OCI-LY7 (cell line): Measurements from ENCODE around the gene UBAP2. TPM values are rescaled to one million over a fixed set of nuclear protein-coding genes. Genes with fewer than 3 reads are reported as not detected.
A peak's percentile ranks its signal among the peaks of the same experiment; 100 is the strongest.
"Not testable (repeated sequence)": the region's sequence is repeated elsewhere in the genome, so short reads cannot be mapped to it uniquely, and the experiment has no call there.

Experiments used
- BruUV-seq: library from RNA; stranded (reverse); fragments of 400-500 nt; replicated peaks from 2 replicates; lab custom pipeline; 2021; lab: Mats Ljungman, UMichigan
- CTCF ChIA-PET: fragments of 300-600 bp; sonication (Branson Sonifier 250); formaldehyde crosslinking; loops from one replicate; lab custom pipeline; 2022; ENCODE audit warnings: antibody characterized with exemption; ENCODE audit not compliant: unreplicated experiment; lab: Charles Lee
- POLR2A ChIA-PET: fragments of 300-600 bp; sonication (Branson Sonifier 250); formaldehyde crosslinking; loops from one replicate; lab custom pipeline; 2022; ENCODE audit warnings: antibody characterized with exemption; lab: Charles Lee
- DNase-seq: peaks from one replicate; pipeline ENCODE4 v3.0.0-alpha.2; 2015; ENCODE audit warnings: low spot score
- H2AFZ ChIP-seq: fragments of 200-600 bp; sonication (generic), shearing (Covaris generic); 2 replicates; pipeline ENCODE4 v1.6.1; 2014; ENCODE audit warnings: mild to moderate bottlenecking, antibody characterized with exemption, low read length, moderate library complexity
- H3K27ac ChIP-seq: fragments of 200-600 bp; sonication (generic); 2 replicates; pipeline ENCODE4 v1.5.1; 2014; ENCODE audit warnings: mixed run types, low read depth, mild to moderate bottlenecking, moderate library complexity, low read length, inconsistent platforms; ENCODE audit not compliant: poor library complexity, severe bottlenecking
- H3K36me3 ChIP-seq: fragments of 200-600 bp; sonication (generic); 2 replicates; pipeline ENCODE4 v1.6.1; 2014; ENCODE audit warnings: mild to moderate bottlenecking, antibody characterized with exemption, low read length, moderate library complexity, mixed read lengths; ENCODE audit not compliant: insufficient read depth
- H3K4me1 ChIP-seq: fragments of 200-600 bp; sonication (generic); 2 replicates; pipeline ENCODE4 v1.5.1; 2014; ENCODE audit warnings: mild to moderate bottlenecking, low read length; ENCODE audit not compliant: insufficient read depth, poor library complexity, severe bottlenecking
- H3K4me2 ChIP-seq: fragments of 200-600 bp; sonication (generic); 2 replicates; pipeline ENCODE4 v1.6.1; 2014; ENCODE audit warnings: mild to moderate bottlenecking, low read length
- H3K4me3 ChIP-seq: fragments of 200-600 bp; sonication (generic); 2 replicates; pipeline ENCODE4 v1.5.1; 2014; ENCODE audit warnings: mild to moderate bottlenecking, low read depth, low read length; ENCODE audit not compliant: poor library complexity, severe bottlenecking
- H3K79me2 ChIP-seq: fragments of 200-600 bp; sonication (generic); 2 replicates; pipeline ENCODE4 v1.6.1; 2016; ENCODE audit warnings: low read depth, mild to moderate bottlenecking, low read length, moderate library complexity, mixed read lengths; ENCODE audit not compliant: insufficient read depth
- H3K9me2 ChIP-seq: fragments of 200-600 bp; sonication (generic); 2 replicates; pipeline ENCODE4 v1.6.1; 2016; ENCODE audit warnings: mild to moderate bottlenecking, low read length, mixed read lengths; ENCODE audit not compliant: insufficient read depth
- H3K9me3 ChIP-seq: fragments of 200-600 bp; sonication (generic); 2 replicates; pipeline ENCODE4 v1.6.1; 2014; ENCODE audit warnings: mild to moderate bottlenecking, mixed run types, low read length, mixed read lengths
- H4K20me1 ChIP-seq: fragments of 200-600 bp; sonication (generic); 2 replicates; pipeline ENCODE4 v1.6.1; 2014; ENCODE audit warnings: mild to moderate bottlenecking, antibody characterized with exemption, low read length, moderate library complexity, mixed read lengths; ENCODE audit not compliant: insufficient read depth
- EZH2phosphoT487 ChIP-seq: fragments of 200-600 bp; sonication (generic); IDR thresholded peaks from 2 replicates; pipeline ENCODE4 v1.6.1; 2018; ENCODE audit warnings: low read depth, borderline replicate concordance, mild to moderate bottlenecking, mixed run types, antibody characterized with exemption, low read length, moderate library complexity, mixed read lengths
- intact Hi-C: fragments of 100-400 bp; cut with micrococcal nuclease; formaldehyde crosslinking; loops from one replicate; pipeline ENCODE4 v1.10.0; 2022; ENCODE audit not compliant: unreplicated experiment
- total RNA-seq, 2 experiments: library from RNA; depleted of rRNA in 1 of 2; stranded (reverse); fragments of >200 nt in 1 of 2; shearing (Covaris generic) in 1 of 2; gene quantifications; 2 replicates each; pipeline ENCODE4 v1.2.3, GENCODE V29; 2014 to 2022
- TF ChIP-seq, protein P1 (sequence below): fragments of 200-600 bp; sonication (generic); conservative IDR thresholded peaks from 2 replicates; pipeline ENCODE4 v1.5.1; 2014; ENCODE audit warnings: mild to moderate bottlenecking, antibody characterized with exemption, low read length, moderate library complexity, mixed read lengths

Gene UBAP2
- total RNA-seq, 2 experiments from 2014 or later, result 28.5 to 63.9 TPM

DNA sequence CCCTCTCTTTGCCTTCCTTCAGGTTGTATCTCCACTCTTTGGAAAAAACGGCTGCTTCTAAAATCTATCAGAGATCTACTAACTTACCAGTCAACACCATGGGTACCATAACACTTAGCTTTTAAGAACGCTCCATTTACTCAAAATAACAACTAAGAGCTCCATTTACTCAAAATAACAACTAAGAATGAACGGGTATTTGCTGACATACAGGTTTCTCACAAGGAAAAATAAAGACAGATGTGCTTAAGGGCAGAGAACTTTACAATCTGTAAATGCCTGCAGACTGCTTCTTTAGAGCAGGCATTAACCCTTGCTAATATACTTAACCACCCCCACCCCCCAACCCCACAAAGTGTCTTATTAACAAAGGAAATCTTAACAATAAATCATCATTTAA, 2.8 kb downstream of the UBAP2 start:
- peaks cover 43% of the 10 kb centered on the region for H3K36me3 ChIP-seq
- H3K4me2 ChIP-seq, result peak overlapping the region; percentile 92
- CTCF ChIA-PET, result no interaction called here
- POLR2A ChIA-PET, result interaction anchor here (0.6 to 1.0 kb wide), 3 partner anchors 14 to 218 kb away, joined by 3 to 5 read pairs (median 4); no protein-coding TSS in a partner anchor
- peaks cover 28% of the 10 kb centered on the region for H3K4me1 ChIP-seq
- H3K4me3 ChIP-seq, result peak overlapping the region; percentile 99
- peaks cover 77% of the 10 kb centered on the region for H3K79me2 ChIP-seq
- H3K27ac ChIP-seq, result no peak overlapping the region
- TF ChIP-seq, protein P1, sequence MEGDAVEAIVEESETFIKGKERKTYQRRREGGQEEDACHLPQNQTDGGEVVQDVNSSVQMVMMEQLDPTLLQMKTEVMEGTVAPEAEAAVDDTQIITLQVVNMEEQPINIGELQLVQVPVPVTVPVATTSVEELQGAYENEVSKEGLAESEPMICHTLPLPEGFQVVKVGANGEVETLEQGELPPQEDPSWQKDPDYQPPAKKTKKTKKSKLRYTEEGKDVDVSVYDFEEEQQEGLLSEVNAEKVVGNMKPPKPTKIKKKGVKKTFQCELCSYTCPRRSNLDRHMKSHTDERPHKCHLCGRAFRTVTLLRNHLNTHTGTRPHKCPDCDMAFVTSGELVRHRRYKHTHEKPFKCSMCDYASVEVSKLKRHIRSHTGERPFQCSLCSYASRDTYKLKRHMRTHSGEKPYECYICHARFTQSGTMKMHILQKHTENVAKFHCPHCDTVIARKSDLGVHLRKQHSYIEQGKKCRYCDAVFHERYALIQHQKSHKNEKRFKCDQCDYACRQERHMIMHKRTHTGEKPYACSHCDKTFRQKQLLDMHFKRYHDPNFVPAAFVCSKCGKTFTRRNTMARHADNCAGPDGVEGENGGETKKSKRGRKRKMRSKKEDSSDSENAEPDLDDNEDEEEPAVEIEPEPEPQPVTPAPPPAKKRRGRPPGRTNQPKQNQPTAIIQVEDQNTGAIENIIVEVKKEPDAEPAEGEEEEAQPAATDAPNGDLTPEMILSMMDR, result no peak
- no peak for TF ChIP-seq EZH2phosphoT487
- intact Hi-C loops, result loop anchor here (10.0 kb wide), 1 partner anchor 751 kb away; the partner anchor contains the start of gene NFX1
- BruUV-seq, result no TSS peak
- DNase-seq, result no peak
- H3K9me3 ChIP-seq, result peaks cover under 1% of the 10 kb centered on the region; the same call in 1 of the 2 replicates
- no peak overlapping the region for H2AFZ ChIP-seq
- H3K9me2 ChIP-seq, result no peaks in the 10 kb centered on the region
- H4K20me1 ChIP-seq, result peaks cover 29% of the 10 kb centered on the region

DNA sequence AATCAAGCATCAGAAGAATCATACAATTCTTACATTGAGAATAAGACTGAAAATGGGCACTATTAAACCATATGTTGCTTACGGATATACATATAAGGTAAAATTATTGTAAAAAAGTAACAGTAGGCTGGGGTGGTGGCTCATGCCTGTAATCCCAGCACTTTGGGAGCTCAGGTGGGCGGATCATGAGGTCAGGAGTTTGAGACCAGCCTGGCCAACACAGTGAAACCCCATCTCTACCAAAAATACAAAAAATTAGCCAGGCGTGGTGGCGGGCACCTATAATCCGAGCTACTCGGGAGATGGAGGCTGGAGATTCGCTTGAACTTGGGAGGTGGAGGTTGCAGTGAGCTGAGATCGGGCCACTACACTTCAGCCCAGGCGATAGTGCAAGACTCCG, 6.6 kb downstream of the UBAP2 start:
- H3K9me3 ChIP-seq, H2AFZ ChIP-seq, BruUV-seq, H3K4me3 ChIP-seq, DNase-seq, H3K27ac ChIP-seq, CTCF ChIA-PET, H3K4me2 ChIP-seq, H3K9me2 ChIP-seq: not testable (repeated sequence)
- peaks cover 18% of the 10 kb centered on the region for H4K20me1 ChIP-seq
- intact Hi-C loops, result loop anchor here (10.0 kb wide), 1 partner anchor 747 kb away; the partner anchor contains the start of gene NFX1
- H3K36me3 ChIP-seq, result peaks cover 75% of the 10 kb centered on the region
- POLR2A ChIA-PET, result interaction anchor here (0.6 to 1.0 kb wide), 6 partner anchors 16 to 1644 kb away, joined by 3 to 5 read pairs (median 3); no protein-coding TSS in a partner anchor
- peaks cover 89% of the 10 kb centered on the region for H3K79me2 ChIP-seq
- peaks cover 13% of the 10 kb centered on the region for H3K4me1 ChIP-seq

DNA sequence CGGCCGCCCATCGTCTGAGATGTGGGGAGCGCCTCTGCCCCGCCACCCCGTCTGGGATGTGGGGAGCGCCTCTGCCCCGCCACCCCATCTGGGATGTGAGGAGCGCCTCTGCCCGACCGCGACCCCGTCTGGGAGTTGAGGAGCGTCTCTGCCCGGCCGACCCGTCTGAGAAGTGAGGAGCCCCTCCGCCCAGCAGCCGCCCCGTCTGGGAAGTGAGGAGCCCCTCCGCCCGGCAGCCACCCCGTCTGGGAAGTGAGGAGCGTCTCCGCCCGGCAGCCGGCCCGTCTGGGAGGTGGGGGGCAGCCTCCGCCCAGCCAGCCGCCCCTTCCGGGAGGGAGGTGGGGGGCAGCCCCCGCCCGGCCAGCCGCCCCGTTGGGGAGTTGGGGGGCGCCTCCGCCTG, 9.8 kb downstream of the UBAP2 start:
- POLR2A ChIA-PET, result not testable (repeated sequence)

More for the DNA sequence above, 9.8 kb downstream of the UBAP2 start:
- H3K9me3 ChIP-seq, BruUV-seq, CTCF ChIA-PET, H3K4me1 ChIP-seq, DNase-seq, H3K27ac ChIP-seq, intact Hi-C loops, H3K9me2 ChIP-seq, H3K4me2 ChIP-seq, H2AFZ ChIP-seq, H3K4me3 ChIP-seq: not testable (repeated sequence)
- Histone ChIP-seq H3K36me3 (peaks cover 74% of the 10 kb centered on the region), H4K20me1 (peaks cover 12% of the 10 kb centered on the region), H3K79me2 (peaks cover 86% of the 10 kb centered on the region)
